PFSK-1 (cell line): ENCODE results near the gene SLC50A1.

Experiments
- FOXP2 ChIP-seq: optimal IDR thresholded peaks from 2 replicates; pipeline ENCODE3; 2011; ENCODE audit warnings: borderline replicate concordance, control low read depth, inconsistent platforms; ENCODE audit not compliant: insufficient read depth; ENCODE audit errors: extremely low read length, extremely low read depth
- POLR2AphosphoS5 ChIP-seq: IDR thresholded peaks from 2 replicates; pipeline ENCODE4 v1.6.1; 2012; ENCODE audit warnings: low read depth, mild to moderate bottlenecking, control low read depth, low read length, moderate library complexity
- REST ChIP-seq, 2 experiments: IDR thresholded peaks; 2 replicates each; pipeline versions ENCODE4 v1.6.1 to v1.8.0; 2011 to 2012; ENCODE audit warnings: low read depth in 2 of 2, low read length in 2 of 2, control low read depth in 1 of 2, inconsistent platforms in 1 of 2, mild to moderate bottlenecking in 1 of 2, moderate library complexity in 1 of 2; ENCODE audit not compliant: insufficient read depth in 1 of 2
- SIN3A ChIP-seq: IDR thresholded peaks from 2 replicates; pipeline ENCODE4 v1.6.1; 2012; ENCODE audit warnings: mild to moderate bottlenecking, low read length, moderate library complexity, borderline replicate concordance; ENCODE audit not compliant: insufficient read depth
- TAF1 ChIP-seq: IDR thresholded peaks from 2 replicates; pipeline ENCODE4 v1.6.1; 2012; ENCODE audit warnings: low read length, control low read depth, borderline replicate concordance; ENCODE audit not compliant: insufficient read depth

The SLC50A1 gene

GRCh38 chr1:155107309-155108264, 28.1 kb upstream of the SLC50A1 start:
- no peak for TF ChIP-seq REST (IDR thresholded peaks at IDR 0.05; ENCODE audit: insufficient read depth in 1 of 2, low read depth in 2 of 2, low read length in 2 of 2)
- TF ChIP-seq SIN3A, result no peak
- no peak for TF ChIP-seq TAF1
- no peak for TF ChIP-seq POLR2AphosphoS5
- TF ChIP-seq FOXP2, result no peak

- no peak for TF ChIP-seq POLR2AphosphoS5
These were observed 27.4 kb upstream of the SLC50A1 start for GRCh38 chr1:155108296-155108695.

- TF ChIP-seq TAF1 (no peak), REST (IDR thresholded peaks at IDR 0.05; ENCODE audit: insufficient read depth in 1 of 2, low read depth in 2 of 2, low read length in 2 of 2) (no peak), SIN3A (no peak), POLR2AphosphoS5 (no peak), FOXP2 (no peak)
These were observed 25.3 kb upstream of the SLC50A1 start for GRCh38 chr1:155110381-155110780.

GRCh38 chr1:155110826-155111225, 24.8 kb upstream of the SLC50A1 start:
- TF ChIP-seq POLR2AphosphoS5, result no peak
- no peak for TF ChIP-seq TAF1
- no peak for TF ChIP-seq REST (IDR thresholded peaks at IDR 0.05; ENCODE audit: insufficient read depth in 1 of 2, low read depth in 2 of 2, low read length in 2 of 2)
- TF ChIP-seq FOXP2, result no peak
- TF ChIP-seq SIN3A, result no peak

- TF ChIP-seq TAF1 (no peak), REST (IDR thresholded peaks at IDR 0.05; ENCODE audit: insufficient read depth in 1 of 2, low read depth in 2 of 2, low read length in 2 of 2) (no peak), POLR2AphosphoS5 (no peak), FOXP2 (no peak), SIN3A (no peak)
These were observed 22.1 kb upstream of the SLC50A1 start for GRCh38 chr1:155113450-155113980.
